ENCODE results near the gene INSIG2.
"Not testable (repeated sequence)": the region's sequence is repeated elsewhere in the genome, so short reads cannot be mapped to it uniquely, and the experiment has no call there.

The INSIG2 gene

GRCh38 chr2:118061135-118061955 lies 26.9 kb upstream of the INSIG2 start:
- DNase-seq: peak; percentile 14 to 26

- DNase-seq: no peak
Measured at GRCh38 chr2:118062048-118062447, 26.2 kb upstream of the INSIG2 start.

- DNase-seq: no peak
Measured at GRCh38 chr2:118062669-118063068, 25.6 kb upstream of the INSIG2 start.

GRCh38 chr2:118065015-118065706 lies 23.1 kb upstream of the INSIG2 start:
- DNase-seq: no peak

GRCh38 chr2:118065921-118066511 lies 22.3 kb upstream of the INSIG2 start:
- DNase-seq: no peak

- DNase-seq: no peak
Measured at GRCh38 chr2:118077636-118078247, 10.5 kb upstream of the INSIG2 start.

GRCh38 chr2:118078734-118079133 lies 9.5 kb upstream of the INSIG2 start:
- no peak for DNase-seq

- DNase-seq: no peak
Measured at GRCh38 chr2:118084491-118085089, 3.7 kb upstream of the INSIG2 start.

GRCh38 chr2:118085173-118086023 lies 2.9 kb upstream of the INSIG2 start:
- no peak for DNase-seq

- DNase-seq: no peak
Measured at GRCh38 chr2:118086024-118086633, 2.1 kb upstream of the INSIG2 start.

- peak; percentile 20 to 33 for DNase-seq
Measured at GRCh38 chr2:118089139-118089800, 999 bp downstream of the INSIG2 start.

GRCh38 chr2:118090387-118091139 lies 2.3 kb downstream of the INSIG2 start:
- no peak for DNase-seq

GRCh38 chr2:118091140-118091478 lies 2.8 kb downstream of the INSIG2 start:
- DNase-seq: no peak

GRCh38 chr2:118091631-118092030 lies 3.4 kb downstream of the INSIG2 start:
- DNase-seq: no peak

- not testable (repeated sequence) for DNase-seq
Measured at GRCh38 chr2:118094102-118094501, 5.8 kb downstream of the INSIG2 start.

- DNase-seq: peak in 1 of 2 donors; percentile 7
Measured at GRCh38 chr2:118094503-118094902, 6.2 kb downstream of the INSIG2 start.

- no peak for DNase-seq
Measured at GRCh38 chr2:118095610-118096009, 7.3 kb downstream of the INSIG2 start.

- peak in 1 of 2 donors; percentile 26 for DNase-seq
Measured at GRCh38 chr2:118097657-118098056, 9.4 kb downstream of the INSIG2 start.

- no peak for DNase-seq
Measured at GRCh38 chr2:118098307-118099030, 10.2 kb downstream of the INSIG2 start.
